Measurements from ENCODE around the gene TMEM217. TPM values are rescaled to one million over a fixed set of nuclear protein-coding genes. Genes with fewer than 3 reads are reported as not detected.

TMEM217 gene
- total and polyA plus RNA-seq, 2 donors (not counting 1 experiment from before 2014, with no cell fraction given), result 0.73 to 1.2 TPM

GRCh38 chr6:37175332-37176267 lies 82.3 kb downstream of the TMEM217 start:
- Mint-ChIP-seq H3K4me1 (peaks cover 69% of the 10 kb centered on the region), H3K4me3 (peak overlapping the region; percentile 64), H3K27me3 (no peaks in the 10 kb centered on the region), H3K27ac (peak overlapping the region; percentile 83), H3K9me3 (ENCODE audit: insufficient read depth) (no peaks in the 10 kb centered on the region)
- no peak for TF ChIP-seq EZH2 (IDR thresholded peaks at IDR 0.05; ENCODE audit: borderline replicate concordance, insufficient read depth, low read depth, low read length, poor library complexity, severe bottlenecking)
- TF ChIP-seq CTCF (IDR thresholded peaks at IDR 0.05), result no peak
- Histone ChIP-seq H3K9me3 (ENCODE audit: control extremely low read depth in 1 of 3, control insufficient read depth in 2 of 3, insufficient read depth in 1 of 3, low read length in 2 of 3) (no peaks in the 10 kb centered on the region), H2AFZ (ENCODE audit: insufficient read depth, low read depth, low read length, poor library complexity, severe bottlenecking) (no peak overlapping the region), H3K4me1 (ENCODE audit: control insufficient read depth in 2 of 2, insufficient read depth in 2 of 2, low read length in 2 of 2) (peaks cover 68 to 73% of the 10 kb centered on the region in 2 donors), H3K9ac (ENCODE audit: low read length) (no peak overlapping the region), H4K20me1 (ENCODE audit: control insufficient read depth, insufficient read depth, low read length, poor library complexity, severe bottlenecking) (peaks cover 31% of the 10 kb centered on the region), H3K36me3 (replicated peaks in 1 of 2; ENCODE audit: control extremely low read depth in 1 of 2, control insufficient read depth in 1 of 2, extremely low read depth in 1 of 2, insufficient read depth in 2 of 2, low read length in 1 of 2) (peaks cover 0 to 29% of the 10 kb centered on the region in 2 experiments), H3K79me2 (ENCODE audit: control insufficient read depth, insufficient read depth, low read length) (peaks cover 17% of the 10 kb centered on the region), H3K27ac (ENCODE audit: low read length in 2 of 2) (peak overlapping the region; percentile 16 to 53), H3K4me2 (replicated peaks; ENCODE audit: low read depth, low read length, poor library complexity, severe bottlenecking) (peak overlapping the region; percentile 65), H3K27me3 (replicated peaks in 1 of 4; ENCODE audit: control extremely low read depth in 1 of 4, control insufficient read depth in 3 of 4, insufficient read depth in 4 of 4, low read length in 3 of 4) (no peaks in the 10 kb centered on the region), H3K4me3 (ENCODE audit: control extremely low read depth in 1 of 5, extremely low read depth in 1 of 5, insufficient read depth in 1 of 5, low read depth in 2 of 5, low read length in 4 of 5) (no peak overlapping the region)
- ATAC-seq (ENCODE audit: low read depth) (peak; percentile 48), DNase-seq (peak; percentile 81)
- ChIA-PET CTCF (interaction anchor here (0.7 to 16.6 kb wide), 17 partner anchors 9 to 422 kb away, joined by 3 to 510 read pairs (median 4); partner anchors contain the start of genes C6orf89 and MTCH1), POLR2A (interaction anchor here (0.5 to 1.5 kb wide), 11 partner anchors 11 to 198 kb away, joined by 3 to 9 read pairs (median 3); no protein-coding TSS in a partner anchor)
- intact Hi-C loops (cut with micrococcal nuclease), result loop anchor here (1.0 to 10.0 kb wide), 3 partner anchors 290 to 581 kb away; partner anchors contain the start of genes C6orf89 and SRSF3
- WGBS (ENCODE audit: insufficient coverage), result 46% methylated on average over 11 of the region's 18 CpGs

All from B cell (primary cell).